Measurements from ENCODE around the gene EHMT1.

- TF ChIP-seq POLR2A (IDR thresholded peaks at IDR 0.05; ENCODE audit: low read depth, low read length) (no peak), POLR2AphosphoS5 (IDR thresholded peaks at IDR 0.05; ENCODE audit: low read depth, low read length) (no peak), TAF1 (IDR thresholded peaks at IDR 0.05; ENCODE audit: borderline replicate concordance, low read depth, low read length) (no peak)
These were observed 131.2 kb downstream of the EHMT1 start for GRCh38 chr9:137750007-137750406.
